GM12874 (cell line): ENCODE data around the gene COTL1.

ENCODE experiments used
- TF ChIP-seq, protein P1 (sequence below): IDR thresholded peaks from 2 replicates; pipeline ENCODE4 v1.5.1; 2011; ENCODE audit warnings: low read depth, mild to moderate bottlenecking, control low read depth, low read length, moderate library complexity; ENCODE audit not compliant: insufficient read depth

The COTL1 gene

DNA sequence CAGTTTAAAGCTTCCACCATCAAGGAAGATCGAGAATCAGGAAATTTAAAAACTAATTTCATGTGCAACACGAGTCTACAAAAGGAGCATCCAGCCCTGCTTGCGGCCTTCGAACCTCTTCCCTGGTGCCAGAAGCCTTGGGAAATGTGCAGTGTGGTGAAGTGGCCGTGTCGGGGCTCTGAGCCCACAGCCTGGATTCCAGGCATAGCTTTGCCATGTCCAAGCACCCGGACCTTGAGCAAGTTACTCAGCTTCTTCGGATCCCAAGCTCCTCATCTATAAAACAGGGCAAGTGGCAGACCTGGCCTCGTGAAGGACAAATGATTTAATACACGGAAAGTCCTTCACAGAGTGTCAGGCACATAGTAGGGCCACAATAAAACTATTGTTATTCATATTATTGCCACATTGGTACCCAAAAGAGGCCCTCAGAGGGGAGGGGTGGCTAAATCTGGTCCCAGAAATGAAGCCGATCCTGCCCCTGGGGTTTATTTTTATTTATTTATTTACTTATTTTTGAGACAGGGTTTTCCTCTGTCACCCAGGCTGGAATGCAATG, 34.8 kb downstream of the COTL1 start:
- TF ChIP-seq, protein P1, sequence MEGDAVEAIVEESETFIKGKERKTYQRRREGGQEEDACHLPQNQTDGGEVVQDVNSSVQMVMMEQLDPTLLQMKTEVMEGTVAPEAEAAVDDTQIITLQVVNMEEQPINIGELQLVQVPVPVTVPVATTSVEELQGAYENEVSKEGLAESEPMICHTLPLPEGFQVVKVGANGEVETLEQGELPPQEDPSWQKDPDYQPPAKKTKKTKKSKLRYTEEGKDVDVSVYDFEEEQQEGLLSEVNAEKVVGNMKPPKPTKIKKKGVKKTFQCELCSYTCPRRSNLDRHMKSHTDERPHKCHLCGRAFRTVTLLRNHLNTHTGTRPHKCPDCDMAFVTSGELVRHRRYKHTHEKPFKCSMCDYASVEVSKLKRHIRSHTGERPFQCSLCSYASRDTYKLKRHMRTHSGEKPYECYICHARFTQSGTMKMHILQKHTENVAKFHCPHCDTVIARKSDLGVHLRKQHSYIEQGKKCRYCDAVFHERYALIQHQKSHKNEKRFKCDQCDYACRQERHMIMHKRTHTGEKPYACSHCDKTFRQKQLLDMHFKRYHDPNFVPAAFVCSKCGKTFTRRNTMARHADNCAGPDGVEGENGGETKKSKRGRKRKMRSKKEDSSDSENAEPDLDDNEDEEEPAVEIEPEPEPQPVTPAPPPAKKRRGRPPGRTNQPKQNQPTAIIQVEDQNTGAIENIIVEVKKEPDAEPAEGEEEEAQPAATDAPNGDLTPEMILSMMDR, result no peak

DNA sequence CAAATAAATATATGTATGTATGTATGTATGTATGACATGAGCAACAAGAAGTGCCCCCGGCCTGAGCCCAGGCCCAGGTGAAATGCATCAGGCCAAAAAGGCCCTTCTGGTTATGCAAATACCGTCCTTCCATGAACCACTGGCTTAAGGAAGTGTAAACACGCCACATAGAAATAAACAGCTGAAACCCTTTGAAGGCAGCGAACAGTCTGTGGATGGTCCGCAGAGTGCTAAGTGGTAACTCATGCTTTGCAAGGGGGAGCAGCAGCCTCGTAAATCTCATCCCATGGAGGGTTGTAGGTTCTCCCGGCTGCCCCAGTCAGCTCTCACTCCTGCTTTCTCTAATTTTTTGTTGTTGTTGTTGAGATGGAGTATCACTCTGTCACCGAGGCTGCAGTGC, 36.7 kb downstream of the COTL1 start:
- TF ChIP-seq, protein P1, result no peak

DNA sequence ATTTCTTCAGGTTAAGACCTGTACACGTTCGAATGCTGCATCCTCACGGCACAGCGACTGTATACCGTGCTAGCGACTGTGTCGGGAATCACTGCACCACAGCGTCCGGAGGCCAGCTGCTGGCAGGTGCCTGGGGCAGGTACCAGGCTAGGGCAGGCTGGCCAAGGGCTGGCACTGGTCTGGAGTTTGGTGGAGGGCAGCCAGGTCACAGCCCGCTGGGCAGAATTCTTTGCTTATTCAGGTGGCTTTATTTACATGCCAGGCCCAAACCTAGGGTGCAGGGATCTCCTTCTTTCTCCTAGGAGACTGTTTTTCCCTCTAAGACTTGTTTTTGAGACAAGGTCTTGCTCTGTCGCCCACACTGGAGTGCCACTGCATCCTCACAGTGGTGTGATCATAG, 37.9 kb downstream of the COTL1 start:
- TF ChIP-seq, protein P1, result no peak

DNA sequence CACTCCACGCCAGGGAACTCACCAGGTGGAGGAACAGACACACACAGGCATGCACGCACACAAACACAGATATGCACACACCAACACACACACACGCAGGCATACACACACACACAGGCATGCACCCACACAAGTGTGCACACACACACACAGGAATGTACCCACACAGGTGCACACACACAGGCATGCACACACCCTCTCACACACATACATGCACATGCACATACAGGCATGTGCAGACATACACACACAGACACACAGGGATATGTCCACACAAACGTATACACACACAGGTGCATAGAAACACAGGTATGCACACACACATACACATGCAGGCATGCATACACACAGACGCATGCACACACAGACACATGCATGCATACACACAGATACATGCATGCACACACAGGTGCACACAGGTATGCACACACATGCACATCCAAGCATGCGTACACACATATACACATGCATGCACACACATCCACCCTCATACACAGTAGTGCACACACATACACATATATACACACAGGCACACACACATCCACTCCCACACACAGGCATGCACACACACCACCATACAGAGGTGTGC, 39.2 kb downstream of the COTL1 start:
- TF ChIP-seq, protein P1, result no peak

DNA sequence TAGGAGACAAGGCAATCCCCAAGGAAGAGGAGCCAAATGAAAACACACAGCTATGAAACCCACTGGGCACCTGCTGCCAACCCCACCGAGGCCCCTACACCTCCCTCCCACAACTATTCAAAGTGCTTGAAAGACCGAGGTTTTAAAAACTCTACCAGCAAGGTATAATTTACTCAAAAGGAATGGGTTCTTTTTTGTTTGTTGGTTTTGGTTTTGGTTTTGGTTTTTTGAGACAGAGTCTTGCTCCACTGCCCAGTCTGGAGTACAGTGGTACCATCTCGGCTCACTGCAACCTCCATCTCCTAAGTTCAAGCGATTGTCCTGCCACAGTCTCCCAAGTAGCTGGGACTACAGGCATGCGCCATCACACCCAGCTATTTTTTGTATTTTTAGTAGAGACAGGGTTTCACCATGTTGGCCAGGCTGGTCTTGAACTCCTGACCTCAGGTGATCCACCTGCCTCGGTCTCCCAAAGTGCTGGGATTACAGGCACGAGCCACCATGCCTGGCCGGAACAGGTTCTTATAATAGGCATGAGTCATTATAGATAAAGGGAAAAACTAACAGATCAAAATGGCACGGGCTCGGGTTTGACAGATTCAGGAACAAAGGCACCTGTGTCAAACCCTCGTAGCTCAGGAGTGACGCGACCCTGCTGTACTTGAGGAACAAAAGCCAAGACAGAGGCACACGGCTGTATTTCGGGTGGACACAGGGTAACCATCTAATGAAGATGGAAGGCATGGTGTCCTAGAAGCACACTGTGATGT, 40.7 kb downstream of the COTL1 start:
- TF ChIP-seq, protein P1, result no peak

DNA sequence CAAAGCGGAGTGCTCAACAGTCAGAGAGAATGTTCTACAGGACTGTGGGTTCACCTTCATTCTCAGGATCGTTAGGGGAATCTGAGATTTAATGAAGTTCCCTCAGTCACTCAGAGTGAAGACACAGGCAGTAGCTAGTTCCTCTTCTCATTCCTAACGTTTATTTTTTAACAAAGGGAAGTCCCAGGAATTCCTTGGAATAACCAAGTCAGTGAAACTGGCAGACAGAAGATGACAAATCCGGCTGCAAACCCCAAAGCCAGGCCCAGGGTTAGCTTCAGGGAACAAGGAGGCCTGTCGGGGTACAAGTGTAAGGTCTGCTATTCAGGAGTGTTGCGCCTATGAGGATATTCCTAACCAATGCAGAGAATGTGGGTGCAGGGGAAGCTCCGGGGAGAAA, 42.0 kb downstream of the COTL1 start:
- TF ChIP-seq, protein P1, result no peak

DNA sequence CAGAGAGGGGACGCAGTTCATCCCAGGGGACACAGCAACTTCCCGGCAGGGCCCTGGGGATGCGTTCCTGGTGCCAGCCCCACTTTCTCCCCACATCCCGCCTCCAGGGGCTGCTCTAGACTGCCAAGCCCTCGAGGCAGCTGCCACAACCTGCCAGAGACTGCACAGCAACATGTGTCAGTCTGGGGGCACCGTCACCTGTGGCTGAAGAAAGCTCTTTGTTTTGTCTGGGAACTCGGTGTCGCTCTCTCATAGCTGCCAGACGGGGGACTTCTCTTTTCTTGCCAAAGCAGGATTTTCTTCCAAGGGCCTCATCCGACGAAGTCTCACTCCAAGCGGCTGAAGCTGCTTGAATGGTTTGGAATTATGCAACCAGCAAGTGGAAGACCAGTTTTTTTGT, 43.7 kb downstream of the COTL1 start:
- TF ChIP-seq, protein P1, result no peak
